GM18870 (cell line): ENCODE results near the gene SCN1A.

Source experiments
- ATAC-seq: cut with Tn5 transposase; IDR thresholded peaks from one replicate; pipeline ENCODE4 v1.9.1; 2021; ENCODE audit warnings: moderate library complexity; ENCODE audit not compliant: unreplicated experiment

SCN1A gene

GRCh38 chr2:166084301-166084700 is 43.5 kb downstream of the SCN1A start:
- no peak for ATAC-seq

- no peak for ATAC-seq
These were observed 45.1 kb downstream of the SCN1A start for GRCh38 chr2:166082736-166083135.

GRCh38 chr2:166081852-166082251 is 46.0 kb downstream of the SCN1A start:
- no peak for ATAC-seq

- ATAC-seq: no peak
These were observed 46.6 kb downstream of the SCN1A start for GRCh38 chr2:166081131-166081632.

GRCh38 chr2:166074430-166074829 is 53.4 kb downstream of the SCN1A start:
- no peak for ATAC-seq

GRCh38 chr2:166074011-166074410 is 53.8 kb downstream of the SCN1A start:
- no peak for ATAC-seq

GRCh38 chr2:166070231-166070630 is 57.6 kb downstream of the SCN1A start:
- no peak for ATAC-seq

GRCh38 chr2:166068981-166069380 is 58.8 kb downstream of the SCN1A start:
- no peak for ATAC-seq

- no peak for ATAC-seq
These were observed 60.6 kb downstream of the SCN1A start for GRCh38 chr2:166067229-166067628.

- ATAC-seq: no peak
These were observed 67.6 kb downstream of the SCN1A start for GRCh38 chr2:166060191-166060590.

GRCh38 chr2:166057370-166058164 is 70.3 kb downstream of the SCN1A start:
- ATAC-seq: no peak

- ATAC-seq: no peak
These were observed 82.9 kb downstream of the SCN1A start for GRCh38 chr2:166044853-166045483.

- no peak for ATAC-seq
These were observed 84.9 kb downstream of the SCN1A start for GRCh38 chr2:166042768-166043390.

- no peak for ATAC-seq
These were observed 85.5 kb downstream of the SCN1A start for GRCh38 chr2:166042356-166042755.

GRCh38 chr2:166041613-166042012 is 86.2 kb downstream of the SCN1A start:
- ATAC-seq: no peak

GRCh38 chr2:166032361-166032760 is 95.5 kb downstream of the SCN1A start:
- no peak for ATAC-seq

GRCh38 chr2:166031054-166031453 is 96.8 kb downstream of the SCN1A start:
- ATAC-seq: no peak

- ATAC-seq: no peak
These were observed 102.5 kb downstream of the SCN1A start for GRCh38 chr2:166025313-166025712.

GRCh38 chr2:166017208-166017607 is 110.6 kb downstream of the SCN1A start:
- no peak for ATAC-seq

- ATAC-seq: no peak
These were observed 113.9 kb downstream of the SCN1A start for GRCh38 chr2:166013878-166014277.

- no peak for ATAC-seq
These were observed 116.2 kb downstream of the SCN1A start for GRCh38 chr2:166011660-166012059.

GRCh38 chr2:166000401-166000800 is 127.4 kb downstream of the SCN1A start:
- ATAC-seq: no peak
